GM18873 (cell line): ENCODE data around the gene TYK2.
"Not testable (repeated sequence)": the region's sequence is repeated elsewhere in the genome, so short reads cannot be mapped to it uniquely, and the experiment has no call there.

ENCODE experiments used
- ATAC-seq: cut with Tn5 transposase; IDR thresholded peaks from one replicate; pipeline ENCODE4 v1.9.1; 2021; ENCODE audit warnings: mild to moderate bottlenecking, moderate library complexity, moderate number of reproducible peaks; ENCODE audit not compliant: unreplicated experiment, low FRiP score

Gene TYK2

DNA sequence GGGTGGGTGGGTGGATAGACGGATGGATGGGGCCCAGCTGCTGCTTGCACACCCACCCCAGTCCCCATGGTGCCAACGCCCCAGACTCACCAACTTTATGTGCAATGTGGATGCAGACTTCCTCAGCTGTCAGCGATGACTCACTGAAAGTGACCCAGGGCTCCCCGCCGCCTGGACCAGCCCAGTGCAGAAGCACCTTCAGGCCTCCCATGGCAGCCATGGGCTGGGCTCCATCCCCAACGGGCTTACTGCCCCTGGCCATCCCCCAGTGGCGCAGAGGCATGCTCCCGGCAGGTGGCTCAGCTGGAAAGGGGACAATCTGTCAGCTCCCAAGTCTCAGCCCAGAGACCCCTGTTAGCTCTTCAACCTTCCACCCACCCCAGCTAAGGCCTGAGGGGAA lies 2.2 kb downstream of the TYK2 start:
- no peak for ATAC-seq

DNA sequence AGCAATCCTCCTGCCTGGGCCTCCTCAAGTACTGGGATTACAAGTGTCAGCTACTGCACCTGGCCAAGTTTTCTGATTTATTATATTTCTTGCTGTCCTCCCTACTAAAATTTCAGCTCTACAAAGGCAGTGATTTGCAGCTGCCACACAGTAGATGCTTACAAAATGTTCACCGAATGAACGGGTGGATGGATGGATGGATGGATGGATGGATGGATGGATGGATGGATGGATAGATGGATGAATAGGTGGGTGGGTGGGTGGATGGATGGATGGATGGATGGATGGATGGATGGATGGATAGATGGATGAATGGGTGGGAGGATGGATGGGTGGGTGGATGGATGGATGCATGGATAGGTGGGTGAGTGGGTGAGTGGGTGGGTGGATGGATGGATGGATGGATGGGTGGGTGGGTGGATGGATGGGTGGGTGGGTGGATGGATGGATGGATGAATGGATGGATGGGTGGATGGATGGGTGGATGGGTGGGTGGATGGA lies 3.2 kb downstream of the TYK2 start:
- not testable (repeated sequence) for ATAC-seq

DNA sequence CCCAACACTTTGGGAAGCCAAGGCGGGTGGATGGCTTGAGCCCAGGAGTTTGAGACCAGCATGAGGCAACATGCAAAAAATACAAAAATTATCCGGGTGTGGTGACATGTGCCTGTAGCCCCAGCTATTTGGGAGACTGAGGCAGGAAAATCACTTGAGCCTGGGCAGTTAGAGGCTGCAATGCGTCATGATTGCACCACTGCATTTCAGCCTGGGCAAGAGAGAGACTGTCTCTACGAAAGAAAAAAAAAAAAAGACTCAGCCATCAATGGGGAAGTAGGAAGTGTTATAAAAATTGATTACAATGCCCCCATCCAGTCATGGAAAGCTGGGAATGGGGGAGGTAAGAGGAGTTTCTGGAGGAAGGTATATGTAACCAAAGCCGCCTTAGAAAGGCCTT lies 5.4 kb downstream of the TYK2 start:
- ATAC-seq = no peak

DNA sequence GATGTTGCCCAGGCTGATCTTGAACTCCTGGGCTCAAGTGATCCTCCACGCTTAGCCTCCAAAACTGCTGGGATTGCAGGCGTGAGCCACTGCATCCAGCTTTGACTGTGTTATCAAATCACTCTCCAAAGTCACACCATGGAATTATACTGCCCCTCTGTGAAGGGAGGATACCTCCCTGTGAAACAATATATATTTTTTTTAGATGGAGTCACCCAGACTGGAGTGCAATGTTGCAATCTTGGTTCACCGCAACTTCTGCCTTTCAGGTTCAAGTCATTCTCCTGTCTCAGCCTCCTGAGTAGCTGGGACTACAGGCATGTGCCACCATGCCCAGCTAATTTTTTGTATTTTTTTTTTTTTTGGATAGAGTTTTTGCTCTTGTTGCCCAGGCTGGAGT lies 7.7 kb downstream of the TYK2 start:
- ATAC-seq = no peak

DNA sequence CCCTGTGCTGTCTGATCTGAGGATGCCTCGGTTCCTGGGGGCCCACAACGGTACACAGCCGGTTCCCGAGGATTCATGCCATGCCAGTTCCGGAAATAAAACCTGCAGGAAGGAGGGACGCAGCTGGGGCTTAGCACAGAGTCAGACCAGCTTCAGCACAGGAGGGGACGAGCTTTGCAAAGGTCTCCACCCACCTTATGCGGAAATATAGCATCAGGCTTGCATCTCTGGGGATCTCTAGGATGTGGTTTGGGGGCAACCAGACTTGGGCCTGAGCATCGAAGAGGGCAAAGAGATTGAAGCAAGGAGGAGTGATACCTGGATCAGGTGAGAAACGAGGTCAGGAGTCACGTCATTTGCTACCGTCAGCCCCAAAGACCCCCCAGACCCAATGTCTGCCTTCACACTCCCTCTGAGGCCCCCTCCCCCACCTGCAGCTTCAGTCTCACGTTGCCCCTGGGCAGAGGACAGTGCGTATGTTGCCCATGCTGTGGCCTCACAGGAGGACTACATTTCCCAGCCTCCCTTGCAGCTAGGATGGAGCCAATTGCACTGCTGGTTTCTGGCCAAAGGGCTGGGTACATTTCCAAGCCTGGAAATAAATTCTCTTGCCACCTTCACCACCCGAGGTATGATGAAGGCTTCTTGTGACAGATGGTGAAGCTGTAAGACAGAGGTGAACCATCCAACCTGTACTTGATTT lies 12.1 kb downstream of the TYK2 start:
- no peak for ATAC-seq

DNA sequence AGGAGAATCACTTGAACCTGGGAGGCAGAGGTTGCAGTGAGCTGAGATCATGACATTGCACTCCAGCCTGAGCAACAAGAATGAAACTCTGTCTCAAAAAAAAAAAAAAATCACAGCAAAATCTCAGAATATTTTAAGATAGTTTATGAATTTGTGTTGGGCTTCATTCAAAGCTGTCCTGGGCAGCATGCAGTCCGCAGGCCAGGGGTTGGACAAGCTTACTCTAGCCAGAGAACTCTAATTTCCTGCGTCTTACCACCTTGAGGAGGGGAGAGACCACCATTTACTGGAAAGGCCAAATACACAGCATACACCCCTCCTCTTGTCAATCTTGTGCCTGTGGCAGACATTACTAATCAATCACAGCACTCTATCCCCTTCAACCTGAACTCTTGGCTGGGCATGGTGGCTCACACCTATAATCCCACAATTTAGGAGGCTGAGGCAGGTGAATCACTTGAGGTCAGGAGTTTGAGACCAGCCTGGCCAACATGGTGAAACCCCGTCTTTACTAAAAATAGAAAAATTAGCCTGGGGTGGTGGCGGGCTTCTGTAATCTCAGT lies 13.3 kb downstream of the TYK2 start:
- ATAC-seq = not testable (repeated sequence)

DNA sequence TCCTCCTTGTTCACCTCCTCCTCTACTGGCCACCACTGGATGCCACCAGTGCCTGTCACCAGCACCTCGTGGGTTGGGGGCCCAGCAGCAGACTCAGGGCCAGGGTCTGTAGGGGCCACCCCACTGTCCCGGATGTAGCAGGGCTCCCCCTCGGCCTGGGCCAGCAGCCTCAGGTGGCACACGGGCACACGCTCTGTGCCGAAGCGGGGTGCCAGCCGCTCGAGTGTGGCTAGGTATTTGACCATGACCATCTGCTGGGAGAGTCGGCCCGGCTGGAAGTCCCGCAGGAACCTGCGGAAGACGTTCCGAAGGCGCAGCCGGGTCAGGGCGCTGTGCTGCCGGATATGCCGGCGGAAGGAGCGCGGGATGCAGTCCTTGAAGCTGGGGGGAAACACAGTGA lies 14.9 kb downstream of the TYK2 start:
- ATAC-seq = no peak

DNA sequence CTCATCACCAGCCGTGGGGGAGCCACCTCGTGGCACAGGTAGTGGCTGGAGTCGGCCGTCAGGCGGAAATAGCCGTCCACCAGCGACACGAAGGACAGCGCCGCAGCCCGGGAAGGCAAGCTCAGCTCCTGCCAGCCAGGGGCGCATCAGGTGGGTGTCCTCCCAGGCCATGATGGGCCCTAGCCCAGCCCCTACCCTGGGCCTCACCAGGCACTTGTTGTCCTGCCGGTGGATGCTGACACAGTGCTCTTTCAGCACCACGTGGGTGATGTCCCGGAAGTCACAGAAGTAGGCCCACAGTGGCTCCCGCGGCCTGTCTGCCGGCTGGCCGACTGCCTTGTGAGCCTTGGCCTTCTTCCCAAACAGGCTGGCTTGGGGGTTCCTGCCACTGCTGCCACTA lies 15.7 kb downstream of the TYK2 start:
- no peak for ATAC-seq

DNA sequence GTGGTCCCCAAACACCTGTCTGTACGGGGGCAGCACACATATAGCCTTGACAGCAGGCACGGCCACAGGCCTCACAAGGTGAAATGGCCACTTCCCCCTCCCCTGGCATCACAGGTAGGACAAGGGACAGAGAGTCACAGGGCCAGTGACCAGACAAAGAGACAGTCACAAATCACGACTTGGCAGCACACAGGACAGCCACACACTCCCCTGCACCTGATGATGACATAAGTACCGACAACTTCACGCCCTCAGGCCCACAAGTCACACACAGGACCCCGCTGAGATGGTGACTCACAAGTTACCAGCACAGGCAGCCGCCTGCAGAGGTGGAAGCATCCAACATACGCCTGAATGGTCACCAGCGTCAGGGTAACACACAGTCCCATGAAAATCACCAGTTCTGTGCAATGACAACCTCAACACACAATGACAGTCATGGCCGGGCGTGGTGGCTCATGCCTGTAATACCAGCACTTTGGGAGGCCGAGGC lies 16.5 kb downstream of the TYK2 start:
- ATAC-seq = no peak

DNA sequence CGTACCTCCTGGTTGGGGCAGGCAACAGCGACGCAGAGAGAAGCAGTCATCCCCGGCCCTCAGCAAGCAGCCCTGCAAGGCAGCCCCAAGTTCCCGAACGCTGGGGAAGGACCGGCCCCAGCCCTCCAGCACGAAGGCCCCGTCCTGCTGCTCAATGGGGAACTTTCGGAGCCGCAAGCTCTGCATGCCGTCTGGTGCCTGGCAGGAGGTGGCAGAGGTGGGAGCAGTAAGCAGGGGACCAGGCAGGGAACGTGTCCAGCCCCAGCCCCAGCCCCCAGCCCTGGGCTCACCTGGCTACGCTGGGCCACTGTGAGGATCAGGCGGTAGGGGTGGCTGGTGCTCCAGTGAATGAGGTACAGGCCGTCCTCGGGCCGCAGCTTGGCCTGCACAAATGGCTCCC lies 18.1 kb downstream of the TYK2 start:
- ATAC-seq = no peak

DNA sequence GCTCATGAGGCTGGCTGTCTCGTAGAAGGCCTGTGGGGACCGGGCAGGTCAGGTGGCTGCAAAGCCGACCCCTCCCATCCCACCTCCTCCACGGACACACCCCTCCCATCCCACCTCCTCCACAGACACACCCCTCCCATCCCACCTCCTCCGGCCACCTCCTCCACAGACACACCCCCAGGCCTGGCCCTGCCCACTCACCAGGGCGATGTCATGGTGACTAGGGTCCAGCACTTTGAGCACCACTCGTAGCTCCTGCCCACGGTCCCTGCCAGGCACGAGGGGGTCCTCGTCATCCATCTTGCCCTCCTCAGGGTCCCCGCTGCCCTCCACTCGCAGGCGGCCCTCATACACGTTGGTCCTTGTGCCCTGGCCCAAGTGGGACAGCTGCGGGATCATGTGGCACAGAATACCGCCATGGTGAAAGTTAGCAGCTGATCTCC lies 18.8 kb downstream of the TYK2 start:
- ATAC-seq = no peak

DNA sequence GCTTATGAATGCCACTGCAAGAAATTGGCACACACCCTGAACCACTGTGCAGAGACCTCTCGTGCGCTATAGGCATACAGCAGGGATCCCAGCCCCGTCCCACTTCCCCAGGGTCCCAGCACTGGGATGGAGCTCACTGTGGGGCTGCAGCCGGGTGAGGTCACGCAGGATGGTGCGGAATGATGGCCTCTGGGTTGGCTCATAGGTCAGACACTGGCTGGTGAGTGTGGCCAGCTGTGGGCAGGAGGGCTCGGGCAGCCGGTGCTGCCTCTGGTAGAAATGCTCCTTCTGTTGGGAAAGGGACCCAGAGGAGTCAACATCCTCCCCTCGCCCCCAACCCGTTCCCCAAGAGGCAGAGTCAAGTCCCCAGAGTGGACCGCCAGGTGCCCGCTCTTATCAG lies 23.9 kb downstream of the TYK2 start:
- ATAC-seq = no peak

DNA sequence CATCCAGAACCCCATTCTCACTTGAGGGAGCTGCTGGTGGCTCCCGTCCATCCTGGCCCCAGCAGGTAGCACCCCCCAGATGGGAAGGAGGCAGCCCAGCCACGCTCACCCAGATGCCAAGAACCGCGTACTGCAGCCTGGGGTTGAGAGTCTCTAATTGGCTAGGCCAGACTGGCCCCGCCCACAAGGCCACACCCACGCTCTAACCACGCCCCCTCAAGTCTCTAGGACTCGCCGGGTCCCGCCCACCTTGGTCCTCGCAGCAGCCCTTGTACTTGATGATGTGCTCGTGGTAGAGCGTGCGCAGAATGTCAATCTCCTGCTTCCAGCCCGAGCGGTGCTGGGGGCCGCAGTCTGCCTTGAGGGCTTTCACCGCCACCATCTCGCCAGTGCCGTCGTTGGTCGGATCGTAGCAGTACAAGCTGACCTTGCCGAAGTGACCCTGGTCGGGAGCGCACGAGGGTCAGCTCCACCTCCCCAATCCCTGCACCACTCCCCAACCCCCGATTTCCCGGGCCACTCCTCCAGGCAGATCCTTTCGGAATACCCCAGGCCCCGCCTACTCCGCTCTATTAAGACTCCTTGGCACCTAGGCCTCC lies 26.5 kb downstream of the TYK2 start:
- no peak for ATAC-seq

DNA sequence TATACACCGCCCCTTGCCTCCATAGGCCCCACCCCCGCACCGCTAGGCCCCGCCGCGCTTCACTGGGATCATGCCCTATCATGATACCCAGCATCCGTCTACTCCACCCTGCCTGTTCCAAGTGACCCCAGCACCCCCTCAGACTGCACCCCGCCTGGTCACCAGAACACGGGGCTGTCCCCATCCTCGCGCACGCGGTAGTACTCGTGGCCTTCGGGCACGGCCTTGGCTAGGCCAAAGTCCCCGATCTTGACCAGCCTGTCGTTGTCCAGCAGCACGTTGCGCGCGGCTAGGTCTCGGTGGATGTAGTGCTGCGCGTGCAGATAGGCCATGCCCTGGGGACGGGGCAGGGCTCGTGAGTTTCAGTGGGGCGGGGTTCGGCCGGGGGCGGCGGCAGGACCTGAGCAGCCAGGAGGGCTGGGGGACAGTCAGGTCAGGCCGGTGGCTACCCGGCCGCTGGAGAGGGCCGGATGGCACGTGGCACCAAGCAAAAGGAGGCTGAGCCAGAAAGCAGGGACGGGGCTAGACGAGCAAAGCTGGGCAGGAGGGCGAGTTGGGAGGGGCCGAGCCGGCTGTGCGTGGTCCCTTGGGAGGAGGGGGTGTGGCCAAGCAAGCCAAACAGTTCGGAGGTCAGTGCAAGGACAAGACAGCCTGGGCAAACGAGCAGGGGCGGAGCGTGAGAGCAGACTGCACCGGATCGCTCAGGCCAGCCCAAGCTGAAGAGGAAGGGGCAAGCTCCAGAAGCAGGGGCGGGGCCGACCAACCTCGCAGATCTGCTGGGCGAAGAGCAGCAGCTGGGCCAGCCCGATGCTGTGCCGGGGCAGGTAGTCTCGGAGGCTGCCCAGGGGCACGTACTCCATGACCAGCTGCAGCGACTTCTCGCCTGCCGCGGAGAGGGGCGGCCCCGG lies 27.4 kb downstream of the TYK2 start:
- no peak for ATAC-seq

DNA sequence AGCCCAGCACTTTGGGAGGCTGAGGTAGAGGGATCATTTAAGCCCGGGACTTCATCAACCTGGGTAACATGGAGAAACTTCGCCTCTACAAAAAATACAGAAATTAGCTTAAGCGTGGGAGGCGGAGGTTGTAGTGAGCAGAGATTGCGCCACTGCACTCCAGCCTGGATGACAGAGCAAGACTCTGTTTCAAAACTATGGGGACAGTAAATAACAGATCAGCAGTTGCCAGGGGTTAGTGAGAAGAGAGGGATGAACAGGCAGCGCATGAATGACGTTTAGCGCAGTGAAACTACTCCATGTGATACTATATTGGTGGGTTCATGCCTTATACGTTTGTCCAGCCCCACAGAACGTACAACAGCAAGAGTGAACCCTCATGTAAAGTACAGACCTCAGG lies 33.9 kb downstream of the TYK2 start:
- ATAC-seq = no peak

DNA sequence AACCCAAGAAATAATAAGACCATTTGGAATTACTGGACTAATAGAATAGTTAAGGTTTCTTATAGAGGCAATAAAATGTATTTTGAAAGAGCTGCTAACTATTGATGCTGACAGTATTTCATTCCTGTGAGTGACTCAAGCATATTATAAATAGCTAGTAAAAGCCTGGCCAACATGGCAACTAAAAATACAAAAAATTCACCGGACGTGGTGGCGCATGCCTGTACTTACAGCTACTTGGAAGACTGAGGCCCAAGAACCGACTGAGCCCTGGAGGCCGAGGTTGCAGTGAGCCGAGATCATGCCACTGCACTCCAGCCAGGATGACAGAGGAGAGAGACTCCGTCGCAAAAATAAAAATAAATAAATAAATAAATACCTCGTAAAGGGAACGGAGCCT lies 35.6 kb downstream of the TYK2 start:
- ATAC-seq = no peak

DNA sequence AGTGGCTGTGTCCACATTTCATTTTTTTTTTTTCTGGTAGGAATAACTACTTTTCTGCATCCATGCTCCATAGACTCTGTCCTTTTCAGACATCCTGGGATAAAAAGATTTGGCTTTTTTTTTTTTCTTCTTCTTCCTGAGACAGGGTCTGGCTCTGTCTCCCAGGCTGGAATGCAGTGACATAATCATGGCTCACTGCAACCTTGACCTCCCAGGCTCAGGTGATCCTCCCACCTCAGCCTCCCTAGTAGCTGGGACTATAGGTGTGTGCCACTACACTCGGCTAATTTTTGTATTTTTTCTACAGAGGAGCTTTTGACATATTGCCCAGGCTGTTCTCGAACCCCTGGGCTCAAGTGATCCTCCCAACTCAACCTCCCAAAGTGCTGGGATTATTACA lies 36.9 kb downstream of the TYK2 start:
- ATAC-seq = no peak

DNA sequence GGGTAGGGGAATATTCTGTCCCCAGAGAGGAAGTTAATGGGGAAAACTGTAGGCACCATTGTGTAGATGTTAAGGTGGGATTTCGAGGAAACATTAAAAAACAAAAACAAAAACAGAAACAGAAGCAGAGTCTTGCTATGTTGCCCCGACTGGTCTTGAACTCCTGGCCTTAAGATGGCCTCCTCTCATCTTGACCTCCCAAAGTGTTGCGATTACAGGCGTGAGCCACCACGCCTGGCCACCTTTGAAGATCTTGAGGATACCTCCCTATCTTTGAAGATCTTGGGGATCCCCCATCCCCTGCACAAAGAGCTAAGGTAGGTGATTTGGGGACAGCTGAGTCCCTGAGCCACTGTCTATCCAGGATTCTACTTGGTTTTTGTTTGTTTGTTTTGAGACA lies 40.4 kb downstream of the TYK2 start:
- no peak for ATAC-seq

DNA sequence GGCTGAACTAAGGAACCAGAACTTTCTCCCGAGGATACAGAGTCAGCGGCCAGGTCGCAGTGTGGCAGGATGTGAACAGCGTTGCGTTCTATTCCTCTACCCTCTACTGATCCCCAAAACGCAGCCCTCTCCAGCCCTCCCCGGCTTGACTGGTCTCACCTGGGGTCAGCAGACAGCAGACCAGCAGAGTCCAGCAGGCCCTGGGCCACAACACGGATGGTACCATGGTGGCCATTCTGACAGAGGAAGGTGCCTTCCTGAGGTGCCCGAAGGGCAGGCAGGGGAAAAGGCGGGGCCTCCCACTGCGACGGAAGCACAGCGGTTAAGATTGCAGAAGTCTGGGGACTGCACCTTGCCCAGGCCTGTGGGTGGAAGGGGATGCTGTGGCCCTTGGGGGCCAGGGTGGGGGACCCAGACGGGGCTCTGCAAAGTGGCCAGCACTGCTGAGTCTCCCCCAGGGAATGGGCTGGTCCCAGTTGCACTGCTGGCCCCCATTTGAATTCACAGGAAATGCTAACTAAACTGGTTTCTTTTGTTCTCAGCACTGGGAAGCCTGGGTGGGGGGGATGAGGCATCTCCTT lies 40.9 kb downstream of the TYK2 start, which contains the start of gene ICAM3:
TSS of gene ICAM3 (minus strand) at position 245 of the 581 bp plus-strand sequence. CDS start at position 235, 10 bp downstream.
- ATAC-seq = no peak

DNA sequence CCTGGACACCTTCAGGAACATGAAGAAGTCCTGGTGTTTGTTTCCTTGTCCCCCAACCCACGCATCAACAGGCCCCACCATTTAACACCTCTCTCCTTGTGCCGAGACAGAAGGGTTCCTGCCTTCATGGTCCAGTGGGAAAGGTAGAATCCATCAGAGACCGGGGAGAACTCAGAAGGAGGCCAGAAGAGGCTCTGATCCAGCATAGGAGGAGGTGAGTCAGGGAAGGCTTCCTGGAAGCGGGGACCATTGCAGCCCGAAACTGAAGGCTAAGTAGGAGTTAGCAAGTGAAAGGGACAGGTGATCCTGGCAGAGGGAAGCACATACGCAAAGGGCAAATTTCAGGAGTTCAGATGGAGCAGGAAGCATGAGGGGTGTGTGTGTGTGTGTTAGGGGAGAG lies 41.4 kb downstream of the TYK2 start:
- no peak for ATAC-seq
